GM12878 (cell line): ENCODE measurements around the gene SCRT2. TPM values are rescaled to one million over a fixed set of nuclear protein-coding genes. Genes with fewer than 3 reads are reported as not detected.

Experiments used
- ATAC-seq: fragments of 200-7000 bp; cut with Tn5 transposase; 3 replicates; pipeline ENCODE4 v1.9.1; 2020; ENCODE audit warnings: mild to moderate bottlenecking, moderate library complexity
- BruUV-seq: library from RNA; stranded (reverse); fragments of 400-500 nt; replicated peaks from 2 replicates; lab custom pipeline; 2021; lab: Mats Ljungman, UMichigan
- CTCF ChIA-PET: fragments of 300-600 bp; sonication (Branson Sonifier 250); formaldehyde crosslinking; extraction: SDS; loops from one replicate; lab custom pipeline; 2021; ENCODE audit warnings: inconsistent platforms; lab: Yijun Ruan, JAX
- POLR2A ChIA-PET: fragments of 350-600 bp; formaldehyde crosslinking; extraction: SDS; loops from one replicate; lab custom pipeline; 2021; ENCODE audit warnings: inconsistent platforms; lab: Charles Lee
- RAD21 ChIA-PET: fragments of 300-600 bp; sonication (Branson Sonifier 250); formaldehyde crosslinking; loops from one replicate; lab custom pipeline; 2023; ENCODE audit warnings: antibody characterized with exemption; ENCODE audit not compliant: unreplicated experiment; lab: Charles Lee
- SMC1A ChIA-PET: fragments of 300-600 bp; sonication (Branson Sonifier 250); formaldehyde crosslinking; loops from one replicate; lab custom pipeline; 2023; ENCODE audit not compliant: unreplicated experiment, uncharacterized antibody; lab: Charles Lee
- DNase-seq: peaks from one replicate; pipeline ENCODE4 v3.0.0-alpha.2; 2011; ENCODE audit warnings: low read depth, low spot score
- FAIRE-seq: peaks from 3 replicates; lab custom pipeline; 2011; peaks lifted over from hg19 to GRCh38; lab: Jason Lieb, UNC
- H2AFZ ChIP-seq: 2 replicates; pipeline ENCODE4 v1.6.0; 2011; ENCODE audit warnings: low read depth, low read length, control low read depth; ENCODE audit not compliant: control insufficient read depth
- H3K27ac ChIP-seq: 2 replicates; pipeline ENCODE4 v1.5.1; 2011; ENCODE audit warnings: control low read depth; ENCODE audit not compliant: control insufficient read depth, insufficient read depth
- H3K27me3 ChIP-seq, 2 experiments: replicated peaks in 1 of 2; 2 replicates each; pipeline versions ENCODE4 v1.6.0 to v1.6.1; 2011; ENCODE audit warnings: low read length in 1 of 2; ENCODE audit not compliant: control insufficient read depth in 2 of 2, insufficient read depth in 2 of 2
- H3K36me3 ChIP-seq, 2 experiments: 2 replicates each; pipeline ENCODE4 v1.5.1; 2011; ENCODE audit warnings: low read length in 1 of 2; ENCODE audit not compliant: control insufficient read depth in 2 of 2, insufficient read depth in 2 of 2
- H3K4me1 ChIP-seq: 2 replicates; pipeline ENCODE4 v1.6.1; 2011; ENCODE audit warnings: mild to moderate bottlenecking, low read length, moderate library complexity, mixed read lengths; ENCODE audit not compliant: control insufficient read depth, insufficient read depth
- H3K4me2 ChIP-seq: 2 replicates; pipeline ENCODE4 v1.6.0; 2011; ENCODE audit warnings: control low read depth; ENCODE audit not compliant: control insufficient read depth, insufficient read depth
- H3K4me3 ChIP-seq: fragments of 200-600 bp; sonication (generic); 2 replicates; pipeline ENCODE4 v1.5.1; 2016
- H3K79me2 ChIP-seq: 2 replicates; pipeline ENCODE4 v1.6.0; 2011; ENCODE audit warnings: low read length; ENCODE audit not compliant: control insufficient read depth, insufficient read depth
- H3K9ac ChIP-seq: 2 replicates; pipeline ENCODE4 v1.8.0; 2011; ENCODE audit warnings: low read length, control low read depth, mixed read lengths; ENCODE audit not compliant: control insufficient read depth, insufficient read depth
- H3K9me3 ChIP-seq: replicated peaks from 3 replicates; pipeline ENCODE4 v1.5.1; 2011; ENCODE audit warnings: mild to moderate bottlenecking, low read length; ENCODE audit not compliant: control insufficient read depth, insufficient read depth
- H4K20me1 ChIP-seq: 2 replicates; pipeline ENCODE4 v1.6.0; 2011; ENCODE audit not compliant: control insufficient read depth, insufficient read depth
- ASH2L ChIP-seq: fragments of 300-600, 200-600 bp; sonication (generic); IDR thresholded peaks from 2 replicates; pipeline ENCODE4 v1.6.1; 2017; ENCODE audit warnings: low read depth, mild to moderate bottlenecking, borderline replicate concordance
- CHD2 ChIP-seq: IDR thresholded peaks from 2 replicates; pipeline ENCODE4 v1.6.1; 2011; ENCODE audit warnings: low read depth, low read length, improper control_type of control experiment, borderline replicate concordance
- EZH2 ChIP-seq: IDR thresholded peaks from 2 replicates; pipeline ENCODE4 v1.6.1; 2012; ENCODE audit warnings: low read depth, mild to moderate bottlenecking, control low read depth, inconsistent platforms, low read length, borderline replicate concordance; ENCODE audit not compliant: control insufficient read depth
- JUND ChIP-seq: IDR thresholded peaks from 2 replicates; pipeline ENCODE4 v1.6.1; 2012; ENCODE audit warnings: low read depth, mild to moderate bottlenecking, low read length, improper control_type of control experiment, moderate library complexity
- KLF5 ChIP-seq: fragments of 450-650 bp; IDR thresholded peaks from 2 replicates; pipeline ENCODE4 v1.6.1; 2014; ENCODE audit warnings: mild to moderate bottlenecking; ENCODE audit not compliant: partially characterized antibody
- MYC ChIP-seq: IDR thresholded peaks from 2 replicates; pipeline ENCODE4 v1.6.1; 2011; ENCODE audit warnings: mild to moderate bottlenecking, low read length, moderate library complexity, inconsistent platforms; ENCODE audit not compliant: insufficient read depth, insufficient replicate concordance, insufficient read length, severe bottlenecking
- POLR2A ChIP-seq: IDR thresholded peaks from 2 replicates; pipeline ENCODE4 v1.6.1; 2011; ENCODE audit warnings: low read depth, mild to moderate bottlenecking, low read length
- RELA ChIP-seq: fragments of 450-650 bp; IDR thresholded peaks from 2 replicates; pipeline ENCODE4 v1.8.0; 2014; ENCODE audit warnings: borderline replicate concordance; ENCODE audit not compliant: partially characterized antibody
- RUNX3 ChIP-seq: IDR thresholded peaks from 2 replicates; pipeline ENCODE4 v1.6.1; 2012; ENCODE audit warnings: low read length, inconsistent platforms
- SMARCA5 ChIP-seq: fragments of 450-650 bp; IDR thresholded peaks from 2 replicates; pipeline ENCODE4 v1.6.1; 2017; ENCODE audit warnings: mild to moderate bottlenecking
- SREBF2 ChIP-seq: IDR thresholded peaks from 2 replicates; pipeline ENCODE4 v1.6.1; 2012; ENCODE audit warnings: mild to moderate bottlenecking, low read length
- STAT3 ChIP-seq: IDR thresholded peaks from 2 replicates; pipeline ENCODE4 v1.6.1; 2011; ENCODE audit warnings: low read depth, low read length, improper control_type of control experiment
- SUZ12 ChIP-seq: fragments of 200-600 bp; sonication (generic); IDR thresholded peaks from one replicate; pipeline ENCODE4 v1.6.1; 2018; ENCODE audit warnings: antibody characterized with exemption, mild to moderate bottlenecking; ENCODE audit not compliant: unreplicated experiment
- WGBS: methylation state at CpG from one replicate; pipeline ENCODE4 v1.1.6; 2016; ENCODE audit warnings: low lambda C conversion rate; ENCODE audit not compliant: insufficient replicate concordance, insufficient coverage; ENCODE audit errors: missing lambda C conversion rate; 5-methylcytosine and 5-hydroxymethylcytosine counted together
- in situ Hi-C: fragments of 300-500 bp; cut with MboI; formaldehyde crosslinking; loops from 9 replicates; pipeline ENCODE4 v1.14.3; 2018; ENCODE audit warnings: mixed read lengths
- intact Hi-C: fragments of 100-400 bp; cut with micrococcal nuclease; formaldehyde crosslinking; loops from one replicate; pipeline ENCODE4 v1.14.2; 2022; ENCODE audit not compliant: unreplicated experiment
- polyA plus RNA-seq, 11 experiments: library from polyadenylated mRNA; depleted of rRNA in 4 of 11; unstranded in 6 of 11; stranded (reverse) in 5 of 11; fragments of >200 nt; fragmentation: Nextera tagmentation in 4 of 11; fragmentation: Illumina TruSeq in 1 of 11; extraction: Ambion mirVana in 4 of 11; extraction: Trizol in 1 of 11; gene quantifications; 1 replicate in 1 of 11; 2 replicates in 10 of 11; pipeline versions ENCODE4 v1.2.1 to v1.2.3, GENCODE V29; 2011 to 2016; ENCODE audit warnings: inconsistent platforms in 2 of 11, missing spikeins in 2 of 11, low read depth in 1 of 11
- total RNA-seq, 4 experiments: library from RNA; depleted of rRNA in 3 of 4; stranded (reverse); fragments of >200 nt in 3 of 4; fragmentation: Illumina TruSeq in 1 of 4; extraction: Trizol in 1 of 4; gene quantifications; 2 replicates each; pipeline versions ENCODE4 v1.2.1 to v1.2.3, GENCODE V29; 2013 to 2021
- TF ChIP-seq, protein P1 (sequence below): fragments of 450-650 bp; IDR thresholded peaks from 2 replicates; pipeline ENCODE4 v1.6.1; 2017; ENCODE audit warnings: borderline replicate concordance
- TF ChIP-seq, protein P2 (sequence below): IDR thresholded peaks from 2 replicates; pipeline ENCODE4 v1.6.1; 2012; ENCODE audit warnings: low read depth, low read length, improper control_type of control experiment

SCRT2 gene
- total and polyA plus RNA-seq, 10 of the 15 experiments (the other 5 are each of a cell fraction or from before 2014, with no cell fraction given), result not detected

DNA sequence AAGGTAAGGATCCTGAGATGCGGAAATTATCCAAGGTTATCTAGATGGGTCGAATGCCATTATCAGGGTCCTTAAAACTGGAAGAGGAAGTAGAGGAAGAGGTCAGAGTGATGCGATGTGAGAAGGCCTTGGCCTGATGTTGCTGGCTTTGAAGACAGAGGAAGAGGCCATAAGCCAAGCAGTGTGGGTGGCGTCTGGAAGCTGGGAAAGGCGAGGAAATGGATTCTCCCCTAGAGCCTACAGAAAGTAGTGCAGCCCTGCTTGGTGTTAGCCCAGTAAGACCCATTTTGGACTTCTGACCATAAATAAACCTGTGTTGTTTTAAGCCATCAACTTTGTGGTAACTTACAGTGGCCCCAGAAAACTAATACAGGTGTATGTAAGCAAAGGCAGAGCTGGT is 24.6 kb downstream of the SCRT2 start:
- intact Hi-C loops, result loop anchor here (5.0 kb wide), 2 partner anchors 74 to 86 kb away; no protein-coding TSS in a partner anchor
- ChIA-PET CTCF (interaction anchor here (0.9 to 3.0 kb wide), 3 partner anchors 17 to 89 kb away, joined by 3 to 18 read pairs (median 6); no protein-coding TSS in a partner anchor), RAD21 (interaction anchor here (1.2 kb wide), 1 partner anchor 88 kb away, joined by 3 read pairs; no protein-coding TSS in a partner anchor), POLR2A (no interaction called here), SMC1A (interaction anchor here (1.2 kb wide), 1 partner anchor 16 kb away, joined by 3 read pairs; no protein-coding TSS in a partner anchor)
- Histone ChIP-seq H3K4me2 (no peak overlapping the region), H3K27ac (no peak overlapping the region), H3K9me3 (no peaks in the 10 kb centered on the region), H3K36me3 (peaks cover 0 to 4% of the 10 kb centered on the region in 2 experiments; a peak in 3 of 4 replicates), H3K79me2 (peaks cover 14% of the 10 kb centered on the region), H2AFZ (no peak overlapping the region), H3K4me1 (peaks cover 6% of the 10 kb centered on the region; the same call in 1 of the 2 replicates), H3K9ac (no peak overlapping the region), H4K20me1 (no peaks in the 10 kb centered on the region), H3K27me3 (no peaks in the 10 kb centered on the region), H3K4me3 (no peak overlapping the region)
- 100% methylated on average over 5 of the region's 5 CpGs for WGBS
- in situ Hi-C loops, result no loop called here
- TF ChIP-seq SMARCA5, result no peak
- TF ChIP-seq RUNX3, result no peak
- no peak for TF ChIP-seq POLR2A
- no peak for TF ChIP-seq EZH2
- TF ChIP-seq ASH2L, result no peak
- no peak for TF ChIP-seq CHD2
- TF ChIP-seq RELA, result no peak
- TF ChIP-seq SREBF2, result no peak
- TF ChIP-seq JUND, result no peak
- TF ChIP-seq MYC, result no peak
- TF ChIP-seq, protein P1, sequence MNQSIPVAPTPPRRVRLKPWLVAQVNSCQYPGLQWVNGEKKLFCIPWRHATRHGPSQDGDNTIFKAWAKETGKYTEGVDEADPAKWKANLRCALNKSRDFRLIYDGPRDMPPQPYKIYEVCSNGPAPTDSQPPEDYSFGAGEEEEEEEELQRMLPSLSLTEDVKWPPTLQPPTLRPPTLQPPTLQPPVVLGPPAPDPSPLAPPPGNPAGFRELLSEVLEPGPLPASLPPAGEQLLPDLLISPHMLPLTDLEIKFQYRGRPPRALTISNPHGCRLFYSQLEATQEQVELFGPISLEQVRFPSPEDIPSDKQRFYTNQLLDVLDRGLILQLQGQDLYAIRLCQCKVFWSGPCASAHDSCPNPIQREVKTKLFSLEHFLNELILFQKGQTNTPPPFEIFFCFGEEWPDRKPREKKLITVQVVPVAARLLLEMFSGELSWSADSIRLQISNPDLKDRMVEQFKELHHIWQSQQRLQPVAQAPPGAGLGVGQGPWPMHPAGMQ, result no peak
- TF ChIP-seq, protein P2, sequence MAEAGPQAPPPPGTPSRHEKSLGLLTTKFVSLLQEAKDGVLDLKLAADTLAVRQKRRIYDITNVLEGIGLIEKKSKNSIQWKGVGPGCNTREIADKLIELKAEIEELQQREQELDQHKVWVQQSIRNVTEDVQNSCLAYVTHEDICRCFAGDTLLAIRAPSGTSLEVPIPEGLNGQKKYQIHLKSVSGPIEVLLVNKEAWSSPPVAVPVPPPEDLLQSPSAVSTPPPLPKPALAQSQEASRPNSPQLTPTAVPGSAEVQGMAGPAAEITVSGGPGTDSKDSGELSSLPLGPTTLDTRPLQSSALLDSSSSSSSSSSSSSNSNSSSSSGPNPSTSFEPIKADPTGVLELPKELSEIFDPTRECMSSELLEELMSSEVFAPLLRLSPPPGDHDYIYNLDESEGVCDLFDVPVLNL, result no peak
- no peak for TF ChIP-seq KLF5
- no peak for TF ChIP-seq SUZ12
- TF ChIP-seq STAT3, result no peak
- no TSS peak for BruUV-seq
- no peak for DNase-seq
- no peak for ATAC-seq
- no peak for FAIRE-seq
